HG03097 (cell line): ENCODE measurements around the gene RGS5.
"Not testable (repeated sequence)": the region's sequence is repeated elsewhere in the genome, so short reads cannot be mapped to it uniquely, and the experiment has no call there.

Experiments used
- ATAC-seq: cut with Tn5 transposase; IDR thresholded peaks from one replicate; pipeline ENCODE4 v1.9.1; 2021; ENCODE audit not compliant: unreplicated experiment, low FRiP score

RGS5 gene

GRCh38 chr1:163202833-163203451 is at the start of gene RGS5:
RGS5 (minus strand) TSS chr1:163202916; CDS start chr1:163202835, 81 bp downstream.
- ATAC-seq, result no peak

GRCh38 chr1:163250382-163250974 is 47.8 kb upstream of the RGS5 start:
- ATAC-seq, result no peak

GRCh38 chr1:163248064-163248463 is 45.3 kb upstream of the RGS5 start:
- ATAC-seq, result no peak

GRCh38 chr1:163244648-163245047 is 41.9 kb upstream of the RGS5 start:
- ATAC-seq, result not testable (repeated sequence)

GRCh38 chr1:163241746-163242145 is 39.0 kb upstream of the RGS5 start:
- ATAC-seq, result no peak

- no peak for ATAC-seq
Measured at GRCh38 chr1:163240705-163241104, 38.0 kb upstream of the RGS5 start.

GRCh38 chr1:163233643-163234042 is 30.9 kb upstream of the RGS5 start:
- ATAC-seq, result not testable (repeated sequence)

- no peak for ATAC-seq
Measured at GRCh38 chr1:163231385-163231784, 28.7 kb upstream of the RGS5 start.

GRCh38 chr1:163230827-163231226 is 28.1 kb upstream of the RGS5 start:
- ATAC-seq, result no peak

GRCh38 chr1:163228271-163228670 is 25.6 kb upstream of the RGS5 start:
- not testable (repeated sequence) for ATAC-seq

- no peak for ATAC-seq
Measured at GRCh38 chr1:163227126-163227525, 24.4 kb upstream of the RGS5 start.

- no peak for ATAC-seq
Measured at GRCh38 chr1:163213626-163214025, 10.9 kb upstream of the RGS5 start.

- no peak for ATAC-seq
Measured at GRCh38 chr1:163211667-163212066, 9.0 kb upstream of the RGS5 start.

GRCh38 chr1:163205513-163205912 is 2.8 kb upstream of the RGS5 start:
- no peak for ATAC-seq

- no peak for ATAC-seq
Measured at GRCh38 chr1:163203561-163203960, 845 bp upstream of the RGS5 start.

GRCh38 chr1:163201906-163202305 is 810 bp downstream of the RGS5 start:
- ATAC-seq, result no peak

GRCh38 chr1:163197022-163197421 is 5.7 kb downstream of the RGS5 start:
- ATAC-seq, result no peak

- ATAC-seq, result no peak
Measured at GRCh38 chr1:163196449-163196787, 6.3 kb downstream of the RGS5 start.

GRCh38 chr1:163195728-163196448 is 6.8 kb downstream of the RGS5 start:
- ATAC-seq, result no peak

- ATAC-seq, result no peak
Measured at GRCh38 chr1:163191301-163191700, 11.4 kb downstream of the RGS5 start.

GRCh38 chr1:163188947-163189346 is 13.8 kb downstream of the RGS5 start:
- no peak for ATAC-seq

GRCh38 chr1:163187849-163188248 is 14.9 kb downstream of the RGS5 start:
- no peak for ATAC-seq
